Neural cell (in vitro differentiated cells): Measurements from ENCODE around the gene TMEM143.

Experiments
- CTCF ChIP-seq: fragments of 450-650 bp; IDR thresholded peaks from 2 replicates; pipeline ENCODE4 v1.5.1; 2014; ENCODE audit warnings: antibody characterized with exemption, mild to moderate bottlenecking, moderate library complexity; ENCODE audit not compliant: poor library complexity, severe bottlenecking
- POLR2AphosphoS5 ChIP-seq: IDR thresholded peaks from 2 replicates; pipeline ENCODE4 v1.6.1; 2012

- TF ChIP-seq CTCF (no peak), POLR2AphosphoS5 (no peak)
Measured at GRCh38 chr19:48290401-48290770, 73.4 kb downstream of the TMEM143 start.
